Osteoblast (primary cell): ENCODE measurements around the gene FGF14. TPM values are rescaled to one million over a fixed set of nuclear protein-coding genes. Genes with fewer than 3 reads are reported as not detected.

Source experiments
- DNase-seq: peaks from one replicate; pipeline ENCODE4 v3.0.0; 2011; ENCODE audit warnings: low spot score, mixed read lengths; ENCODE audit not compliant: insufficient read length; ENCODE audit errors: missing footprints
- H2AFZ ChIP-seq: 2 replicates; pipeline ENCODE4 v1.6.0; 2011; ENCODE audit warnings: mild to moderate bottlenecking, low read length
- H3K27ac ChIP-seq: 2 replicates; pipeline ENCODE4 v1.5.1; 2011; ENCODE audit warnings: mild to moderate bottlenecking, low read depth, low read length, moderate library complexity
- H3K27me3 ChIP-seq: 2 replicates; pipeline ENCODE4 v1.6.0; 2012; ENCODE audit warnings: mild to moderate bottlenecking, control low read depth, inconsistent platforms, low read length, moderate library complexity; ENCODE audit not compliant: insufficient read depth
- H3K36me3 ChIP-seq: 2 replicates; pipeline ENCODE4 v1.5.1; 2011; ENCODE audit warnings: mild to moderate bottlenecking, low read length, control low read depth, moderate library complexity; ENCODE audit not compliant: insufficient read depth
- H3K4me1 ChIP-seq: 2 replicates; pipeline ENCODE4 v1.5.1; 2011; ENCODE audit warnings: mild to moderate bottlenecking, low read length, control low read depth, moderate library complexity; ENCODE audit not compliant: insufficient read depth
- H3K4me2 ChIP-seq: 2 replicates; pipeline ENCODE4 v1.6.0; 2011; ENCODE audit warnings: mild to moderate bottlenecking, low read length; ENCODE audit not compliant: insufficient read depth
- H3K4me3 ChIP-seq: fragments of 200-600 bp; sonication (generic); 3 replicates; pipeline ENCODE4 v1.5.1; 2012; ENCODE audit warnings: mild to moderate bottlenecking, low read length, inconsistent platforms; ENCODE audit not compliant: insufficient read depth
- H3K79me2 ChIP-seq: 2 replicates; pipeline ENCODE4 v1.6.0; 2012; ENCODE audit warnings: mild to moderate bottlenecking, low read length, control low read depth, inconsistent platforms; ENCODE audit not compliant: insufficient read depth
- H3K9me3 ChIP-seq: 2 replicates; pipeline ENCODE4 v1.5.1; 2011; ENCODE audit warnings: low read depth, low read length, control low read depth
- H4K20me1 ChIP-seq: 2 replicates; pipeline ENCODE4 v1.6.0; 2012; ENCODE audit warnings: mild to moderate bottlenecking, low read length, control low read depth; ENCODE audit not compliant: insufficient read depth
- total RNA-seq: library from RNA; depleted of rRNA; stranded (reverse); fragments of >200 nt; gene quantifications from 2 replicates; pipeline ENCODE4 v1.2.3, GENCODE V29; 2012
- TF ChIP-seq, protein P1 (sequence below): IDR thresholded peaks from 2 replicates; pipeline ENCODE4 v1.5.1; 2011; ENCODE audit warnings: mild to moderate bottlenecking, low read depth, low read length, moderate library complexity; ENCODE audit errors: extremely low read depth

Gene FGF14
- total RNA-seq, 1 donor = under 0.01 TPM

DNA sequence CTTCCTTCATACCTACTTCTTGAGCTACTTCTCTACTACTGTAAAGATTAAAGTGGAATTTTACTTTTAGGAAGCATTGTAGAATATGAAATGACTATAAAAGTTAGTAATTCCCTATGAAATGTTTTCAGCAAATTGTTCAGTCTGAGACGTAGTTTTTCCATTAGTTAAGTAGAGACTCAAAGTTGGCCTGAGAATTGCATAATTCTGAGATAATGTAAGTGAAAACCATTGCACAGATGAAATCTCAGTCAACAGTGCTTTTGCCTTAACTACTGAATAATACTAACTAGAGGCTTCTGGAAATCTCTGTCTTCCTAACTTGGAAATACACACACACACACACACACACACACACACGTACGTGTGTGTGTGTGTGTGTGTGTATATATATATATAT is 125.9 kb downstream of the FGF14 start:
- no peaks in the 10 kb centered on the region for H3K36me3 ChIP-seq
- no peaks in the 10 kb centered on the region for H3K4me1 ChIP-seq
- H3K4me3 ChIP-seq = no peak overlapping the region
- H4K20me1 ChIP-seq = no peaks in the 10 kb centered on the region
- no peaks in the 10 kb centered on the region for H3K27me3 ChIP-seq
- no peaks in the 10 kb centered on the region for H3K79me2 ChIP-seq
- TF ChIP-seq, protein P1, sequence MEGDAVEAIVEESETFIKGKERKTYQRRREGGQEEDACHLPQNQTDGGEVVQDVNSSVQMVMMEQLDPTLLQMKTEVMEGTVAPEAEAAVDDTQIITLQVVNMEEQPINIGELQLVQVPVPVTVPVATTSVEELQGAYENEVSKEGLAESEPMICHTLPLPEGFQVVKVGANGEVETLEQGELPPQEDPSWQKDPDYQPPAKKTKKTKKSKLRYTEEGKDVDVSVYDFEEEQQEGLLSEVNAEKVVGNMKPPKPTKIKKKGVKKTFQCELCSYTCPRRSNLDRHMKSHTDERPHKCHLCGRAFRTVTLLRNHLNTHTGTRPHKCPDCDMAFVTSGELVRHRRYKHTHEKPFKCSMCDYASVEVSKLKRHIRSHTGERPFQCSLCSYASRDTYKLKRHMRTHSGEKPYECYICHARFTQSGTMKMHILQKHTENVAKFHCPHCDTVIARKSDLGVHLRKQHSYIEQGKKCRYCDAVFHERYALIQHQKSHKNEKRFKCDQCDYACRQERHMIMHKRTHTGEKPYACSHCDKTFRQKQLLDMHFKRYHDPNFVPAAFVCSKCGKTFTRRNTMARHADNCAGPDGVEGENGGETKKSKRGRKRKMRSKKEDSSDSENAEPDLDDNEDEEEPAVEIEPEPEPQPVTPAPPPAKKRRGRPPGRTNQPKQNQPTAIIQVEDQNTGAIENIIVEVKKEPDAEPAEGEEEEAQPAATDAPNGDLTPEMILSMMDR = no peak
- no peak overlapping the region for H2AFZ ChIP-seq
- no peak overlapping the region for H3K27ac ChIP-seq
- no peaks in the 10 kb centered on the region for H3K9me3 ChIP-seq
- DNase-seq = no peak
- no peak overlapping the region for H3K4me2 ChIP-seq

DNA sequence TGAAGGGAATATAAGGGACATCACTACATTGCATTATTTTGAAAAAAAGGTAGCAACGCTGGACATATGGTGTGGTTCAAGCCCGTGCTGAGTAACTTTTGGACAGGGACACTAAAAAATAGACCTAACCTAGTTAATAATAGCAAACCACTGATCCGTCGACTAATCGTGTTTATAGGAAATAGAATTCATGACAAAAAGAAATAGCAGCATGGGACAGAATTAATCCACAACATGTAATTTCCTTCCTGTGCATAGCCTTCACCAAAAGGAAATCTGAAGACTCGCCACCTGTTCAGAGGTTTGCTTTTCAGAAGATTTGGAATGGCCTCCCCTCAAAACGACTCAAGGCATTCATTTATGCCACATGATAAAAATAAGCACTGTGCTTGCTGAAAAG is 128.7 kb downstream of the FGF14 start:
- Histone ChIP-seq H3K27ac (no peak overlapping the region), H3K79me2 (no peaks in the 10 kb centered on the region), H3K27me3 (no peaks in the 10 kb centered on the region), H3K9me3 (no peaks in the 10 kb centered on the region), H3K4me1 (no peaks in the 10 kb centered on the region), H3K36me3 (no peaks in the 10 kb centered on the region), H3K4me3 (no peak overlapping the region), H3K4me2 (no peak overlapping the region), H4K20me1 (no peaks in the 10 kb centered on the region), H2AFZ (no peak overlapping the region)
- TF ChIP-seq, protein P1 = no peak
- DNase-seq = no peak

DNA sequence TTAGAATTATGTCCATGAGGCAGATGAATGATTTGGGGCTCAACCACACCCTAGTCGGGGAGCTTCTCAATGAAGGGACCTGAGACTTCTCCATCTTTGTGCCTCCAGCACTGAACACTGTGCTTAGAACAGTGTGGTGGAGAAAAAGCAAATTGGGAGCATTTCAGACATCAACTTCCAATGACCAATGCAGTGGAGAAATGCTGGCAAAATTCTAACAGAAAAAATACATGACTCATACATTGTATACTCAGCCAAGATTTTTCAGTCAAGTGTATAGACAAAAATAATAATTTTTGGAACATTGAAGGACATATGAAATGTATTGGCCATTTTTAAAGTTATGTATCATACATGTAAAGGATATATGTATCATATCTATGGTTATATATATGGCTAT is 134.7 kb downstream of the FGF14 start:
- Histone ChIP-seq H3K79me2 (no peaks in the 10 kb centered on the region), H3K27ac (no peak overlapping the region), H4K20me1 (no peaks in the 10 kb centered on the region), H3K4me1 (no peaks in the 10 kb centered on the region), H3K4me3 (no peak overlapping the region), H3K9me3 (no peaks in the 10 kb centered on the region), H3K27me3 (no peaks in the 10 kb centered on the region), H2AFZ (no peak overlapping the region), H3K4me2 (no peak overlapping the region), H3K36me3 (no peaks in the 10 kb centered on the region)
- TF ChIP-seq, protein P1 = no peak
- no peak for DNase-seq

DNA sequence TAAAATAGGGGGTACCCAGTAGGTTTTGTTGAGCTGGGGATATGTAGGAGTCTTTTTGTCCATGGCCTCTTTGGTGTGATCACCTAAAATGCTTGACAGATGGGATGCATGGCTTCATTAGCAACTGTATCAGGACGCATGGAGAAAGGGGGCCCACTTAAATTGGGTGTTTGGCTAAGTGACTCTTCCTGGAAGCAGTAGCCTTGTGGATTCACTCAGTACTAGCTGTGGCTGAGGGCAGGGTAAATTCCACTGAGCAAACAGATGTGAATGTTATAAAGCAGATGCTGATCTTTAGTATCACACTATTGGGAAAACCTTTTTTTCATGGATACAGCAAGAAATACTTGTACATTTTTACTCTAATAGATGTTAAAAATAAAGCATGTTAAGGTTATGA is 140.0 kb downstream of the FGF14 start:
- no peaks in the 10 kb centered on the region for H4K20me1 ChIP-seq
- no peak overlapping the region for H3K4me3 ChIP-seq
- TF ChIP-seq, protein P1 = no peak
- no peak overlapping the region for H2AFZ ChIP-seq
- no peak overlapping the region for H3K4me2 ChIP-seq
- H3K36me3 ChIP-seq = no peaks in the 10 kb centered on the region
- H3K79me2 ChIP-seq = no peaks in the 10 kb centered on the region
- no peak overlapping the region for H3K27ac ChIP-seq
- no peaks in the 10 kb centered on the region for H3K9me3 ChIP-seq
- no peaks in the 10 kb centered on the region for H3K4me1 ChIP-seq
- no peaks in the 10 kb centered on the region for H3K27me3 ChIP-seq
- no peak for DNase-seq
